CD14-positive monocyte (primary cell): Measurements from ENCODE around the gene RALGAPB. TPM values are rescaled to one million over a fixed set of nuclear protein-coding genes. Genes with fewer than 3 reads are reported as not detected.

Experiments used
- DNase-seq, 3 donors: peaks; one replicate each; pipeline ENCODE4 v3.0.0-alpha.2; 2011 to 2022
- H2AFZ ChIP-seq: 2 replicates; pipeline ENCODE4 v1.6.0; 2012; ENCODE audit warnings: mild to moderate bottlenecking, low read depth, low read length, inconsistent platforms; ENCODE audit not compliant: insufficient read depth, poor library complexity, severe bottlenecking
- H3K27ac ChIP-seq, 2 donors: 1 replicate in 1 of 2; 2 replicates in 1 of 2; pipeline ENCODE4 v1.5.1; 2012 to 2013; ENCODE audit warnings: low read length in 2 of 2, control low read depth in 1 of 2, inconsistent platforms in 1 of 2, low read depth in 1 of 2, mild to moderate bottlenecking in 1 of 2
- H3K27me3 ChIP-seq, 2 donors: one replicate each; pipeline versions ENCODE4 v1.6.0 to v1.6.1; 2011 to 2013; ENCODE audit warnings: low read length in 2 of 2; ENCODE audit not compliant: control insufficient read depth in 2 of 2, insufficient read depth in 2 of 2
- H3K36me3 ChIP-seq, 2 donors: replicated peaks in 1 of 2; 1 replicate in 1 of 2; 2 replicates in 1 of 2; pipeline versions ENCODE4 v1.5.1 to v1.6.1; 2012 to 2013; ENCODE audit warnings: low read length in 2 of 2, control low read depth in 1 of 2, inconsistent platforms in 1 of 2, mild to moderate bottlenecking in 1 of 2; ENCODE audit not compliant: insufficient read depth in 2 of 2, control insufficient read depth in 1 of 2
- H3K4me1 ChIP-seq, 2 donors: 1 replicate in 1 of 2; 2 replicates in 1 of 2; pipeline versions ENCODE4 v1.5.1 to v1.6.1; 2012 to 2013; ENCODE audit warnings: low read length in 2 of 2, control low read depth in 1 of 2, inconsistent platforms in 1 of 2, mild to moderate bottlenecking in 1 of 2, moderate library complexity in 1 of 2; ENCODE audit not compliant: insufficient read depth in 2 of 2, control insufficient read depth in 1 of 2
- H3K4me2 ChIP-seq: replicated peaks from 2 replicates; pipeline ENCODE3; 2012; ENCODE audit warnings: low read length, moderate library complexity, mild to moderate bottlenecking; ENCODE audit not compliant: poor library complexity, severe bottlenecking; ENCODE audit errors: extremely low read depth
- H3K4me3 ChIP-seq, 3 experiments: fragments of 200-600 bp in 1 of 3; sonication (generic) in 1 of 3; replicated peaks in 1 of 3; 1 replicate in 2 of 3; 2 replicates in 1 of 3; pipeline ENCODE4 v1.5.1; 2011 to 2013; ENCODE audit warnings: low read length in 3 of 3, mild to moderate bottlenecking in 3 of 3, control low read depth in 2 of 3, low read depth in 2 of 3, inconsistent platforms in 1 of 3, moderate library complexity in 1 of 3
- H3K79me2 ChIP-seq: 2 replicates; pipeline ENCODE4 v1.6.0; 2012; ENCODE audit warnings: mild to moderate bottlenecking, control low read depth, inconsistent platforms, low read length, moderate library complexity; ENCODE audit not compliant: insufficient read depth
- H3K9ac ChIP-seq: 2 replicates; pipeline ENCODE4 v1.6.0; 2017; ENCODE audit warnings: low read length, mild to moderate bottlenecking; ENCODE audit not compliant: insufficient read depth, poor library complexity, severe bottlenecking
- H3K9me3 ChIP-seq, 2 donors: replicated peaks in 1 of 2; 1 replicate in 1 of 2; 2 replicates in 1 of 2; pipeline versions ENCODE4 v1.5.1 to v1.6.1; 2012 to 2013; ENCODE audit warnings: low read length in 2 of 2, control low read depth in 1 of 2; ENCODE audit not compliant: control insufficient read depth in 1 of 2, insufficient read depth in 1 of 2
- H4K20me1 ChIP-seq: 2 replicates; pipeline ENCODE4 v1.6.0; 2012; ENCODE audit warnings: mild to moderate bottlenecking, low read length, control low read depth, moderate library complexity; ENCODE audit not compliant: insufficient read depth
- H3K27ac Mint-ChIP-seq, 7 donors: one replicate each; pipeline ENCODE4 v1.8.0; 2020; ENCODE audit warnings: mild to moderate bottlenecking in 7 of 7, mixed read lengths in 7 of 7, moderate library complexity in 6 of 7, inconsistent platforms in 2 of 7
- H3K27me3 Mint-ChIP-seq, 3 donors: one replicate each; pipeline ENCODE4 v1.8.0; 2021 to 2022; ENCODE audit warnings: low read depth in 3 of 3, mild to moderate bottlenecking in 3 of 3, mixed read lengths in 3 of 3, moderate library complexity in 3 of 3, inconsistent platforms in 1 of 3
- H3K36me3 Mint-ChIP-seq, 2 donors: one replicate each; pipeline ENCODE4 v1.8.0; 2020; ENCODE audit warnings: mixed read lengths in 2 of 2, inconsistent platforms in 1 of 2, mild to moderate bottlenecking in 1 of 2
- H3K4me1 Mint-ChIP-seq: one replicate; pipeline ENCODE4 v1.8.0; 2020; ENCODE audit warnings: mild to moderate bottlenecking, mixed read lengths
- H3K4me3 Mint-ChIP-seq, 2 donors: one replicate each; pipeline ENCODE4 v1.8.0; 2020; ENCODE audit warnings: mild to moderate bottlenecking in 2 of 2, mixed read lengths in 2 of 2, moderate library complexity in 1 of 2
- H3K9me3 Mint-ChIP-seq, 7 donors: one replicate each; pipeline ENCODE4 v1.8.0; 2020 to 2022; ENCODE audit warnings: mixed read lengths in 7 of 7, mild to moderate bottlenecking in 6 of 7, moderate library complexity in 6 of 7, inconsistent platforms in 2 of 7
- CTCF ChIP-seq: fragments of 200-600 bp; IDR thresholded peaks from one replicate; pipeline ENCODE4 v1.8.0; 2022; ENCODE audit warnings: antibody characterized with exemption, mild to moderate bottlenecking
- WGBS: methylation state at CpG from one replicate; pipeline ENCODE4 v1.1.5; 2013; ENCODE audit warnings: missing lambda C conversion rate; ENCODE audit not compliant: insufficient coverage; 5-methylcytosine and 5-hydroxymethylcytosine counted together
- intact Hi-C, 2 donors: fragments of 100-400 bp; cut with micrococcal nuclease; formaldehyde crosslinking; loops; one replicate each; pipeline versions ENCODE4 v1.15.0 to v1.15.1; 2023
- polyA plus RNA-seq, 3 donors: library from polyadenylated mRNA; depleted of rRNA in 1 of 3; unstranded in 2 of 3; stranded (reverse) in 1 of 3; fragments of 300-500 nt in 2 of 3; fragments of >200 nt in 1 of 3; fragmentation: Illumina TruSeq in 2 of 3; gene quantifications; 1 replicate in 2 of 3; 2 replicates in 1 of 3; pipeline ENCODE4 v1.2.3, GENCODE V29; 2012 to 2021

The RALGAPB gene
- polyA plus RNA-seq, 3 donors, result 4.7 to 15.5 (median 6.1) TPM

GRCh38 chr20:38603286-38603685, 130.6 kb downstream of the RALGAPB start:
- no peaks in the 10 kb centered on the region for H3K36me3 ChIP-seq
- intact Hi-C loops, result no loop called here
- no peaks in the 10 kb centered on the region for H3K79me2 ChIP-seq
- H3K27ac ChIP-seq, result no peak overlapping the region
- peaks cover 41 to 60% of the 10 kb centered on the region in 2 donors for H3K27me3 ChIP-seq
- Mint-ChIP-seq H3K27me3 (peaks cover 50 to 72% (median 55%) of the 10 kb centered on the region in 3 donors), H3K9me3 (peaks cover 0 to 7% (median 0%) of the 10 kb centered on the region in 7 donors), H3K27ac (no peak overlapping the region), H3K4me1 (no peaks in the 10 kb centered on the region), H3K36me3 (no peaks in the 10 kb centered on the region), H3K4me3 (no peak overlapping the region)
- WGBS, result 40% methylated on average over 1 of the region's 3 CpGs
- no peak for TF ChIP-seq CTCF
- H3K4me2 ChIP-seq, result no peak overlapping the region
- DNase-seq, result no peak
- H3K9ac ChIP-seq, result no peak overlapping the region
- H2AFZ ChIP-seq, result no peak overlapping the region
- no peak overlapping the region for H3K4me3 ChIP-seq
- no peaks in the 10 kb centered on the region for H3K4me1 ChIP-seq
- H4K20me1 ChIP-seq, result no peaks in the 10 kb centered on the region
- peaks cover 0 to 16% of the 10 kb centered on the region in 2 donors for H3K9me3 ChIP-seq

GRCh38 chr20:38604873-38605303, 132.2 kb downstream of the RALGAPB start:
- H3K9ac ChIP-seq, result no peak overlapping the region
- no peak overlapping the region for H3K4me2 ChIP-seq
- Mint-ChIP-seq H3K27me3 (peaks cover 50 to 72% (median 55%) of the 10 kb centered on the region in 3 donors), H3K4me1 (no peaks in the 10 kb centered on the region), H3K4me3 (no peak overlapping the region), H3K27ac (no peak overlapping the region), H3K36me3 (no peaks in the 10 kb centered on the region), H3K9me3 (peaks cover 0 to 6% (median 0%) of the 10 kb centered on the region in 7 donors)
- no peaks in the 10 kb centered on the region for H3K79me2 ChIP-seq
- H3K4me3 ChIP-seq, result no peak overlapping the region
- TF ChIP-seq CTCF, result no peak
- H3K27me3 ChIP-seq, result peaks cover 41 to 56% of the 10 kb centered on the region in 2 donors
- H3K4me1 ChIP-seq, result no peaks in the 10 kb centered on the region
- intact Hi-C loops, result no loop called here
- H4K20me1 ChIP-seq, result no peaks in the 10 kb centered on the region
- H3K27ac ChIP-seq, result no peak overlapping the region
- H3K36me3 ChIP-seq, result no peaks in the 10 kb centered on the region
- no peak overlapping the region for H2AFZ ChIP-seq
- H3K9me3 ChIP-seq, result peaks cover 0 to 16% of the 10 kb centered on the region in 2 donors
- DNase-seq, result no peak
- no CpG with 5 or more reads among the region's 4 CpGs for WGBS
